HG02852 (cell line): ENCODE results near the gene SUPT5H.

Source experiments
- ATAC-seq: cut with Tn5 transposase; IDR thresholded peaks from one replicate; pipeline ENCODE4 v1.9.1; 2021; ENCODE audit warnings: mild to moderate bottlenecking, moderate library complexity; ENCODE audit not compliant: unreplicated experiment

Gene SUPT5H

GRCh38 chr19:39494661-39495060 lies 49.3 kb downstream of the SUPT5H start:
- no peak for ATAC-seq

GRCh38 chr19:39496063-39496462 lies 50.7 kb downstream of the SUPT5H start:
- ATAC-seq: no peak

- ATAC-seq: no peak
Observed at GRCh38 chr19:39497701-39497995, 52.3 kb downstream of the SUPT5H start.

GRCh38 chr19:39497996-39498797 lies 52.8 kb downstream of the SUPT5H start:
- no peak for ATAC-seq

GRCh38 chr19:39498798-39499642 lies 53.6 kb downstream of the SUPT5H start, which contains the start of gene DLL3:
DLL3 (plus strand) TSS chr19:39498947; CDS start chr19:39498975, 28 bp downstream.
- no peak for ATAC-seq

GRCh38 chr19:39499932-39500331 lies 54.5 kb downstream of the SUPT5H start:
- no peak for ATAC-seq

- ATAC-seq: no peak
Observed at GRCh38 chr19:39500543-39500942, 55.2 kb downstream of the SUPT5H start.

GRCh38 chr19:39501340-39501739 lies 56.0 kb downstream of the SUPT5H start:
- ATAC-seq: no peak

- ATAC-seq: no peak
Observed at GRCh38 chr19:39502640-39503417, 57.4 kb downstream of the SUPT5H start.

GRCh38 chr19:39506598-39506943 lies 61.2 kb downstream of the SUPT5H start:
- ATAC-seq: no peak

- ATAC-seq: no peak
Observed at GRCh38 chr19:39506944-39507714, 61.7 kb downstream of the SUPT5H start.

- ATAC-seq: no peak
Observed at GRCh38 chr19:39507715-39508364, 62.5 kb downstream of the SUPT5H start.

- ATAC-seq: no peak
Observed at GRCh38 chr19:39508629-39509028, 63.2 kb downstream of the SUPT5H start.

- no peak for ATAC-seq
Observed at GRCh38 chr19:39509233-39509632, 63.9 kb downstream of the SUPT5H start.

- ATAC-seq: no peak
Observed at GRCh38 chr19:39512988-39513387, 67.6 kb downstream of the SUPT5H start.

GRCh38 chr19:39514840-39515550 lies 69.6 kb downstream of the SUPT5H start, which contains the start of gene SELENOV:
SELENOV (plus strand) TSS chr19:39515139; CDS start chr19:39515213, 74 bp downstream.
- no peak for ATAC-seq

GRCh38 chr19:39515551-39516191 lies 70.3 kb downstream of the SUPT5H start:
- no peak for ATAC-seq

GRCh38 chr19:39516270-39516669 lies 70.9 kb downstream of the SUPT5H start:
- ATAC-seq: no peak

GRCh38 chr19:39517432-39517831 lies 72.0 kb downstream of the SUPT5H start:
- no peak for ATAC-seq
